ENCODE data around the gene CYP46A1. TPM values are rescaled to one million over a fixed set of nuclear protein-coding genes. Genes with fewer than 3 reads are reported as not detected.

Gene CYP46A1
- total and polyA plus RNA-seq, 2 donors (not counting 1 experiment from before 2014, with no cell fraction given) = 0.11 to 0.33 TPM

DNA sequence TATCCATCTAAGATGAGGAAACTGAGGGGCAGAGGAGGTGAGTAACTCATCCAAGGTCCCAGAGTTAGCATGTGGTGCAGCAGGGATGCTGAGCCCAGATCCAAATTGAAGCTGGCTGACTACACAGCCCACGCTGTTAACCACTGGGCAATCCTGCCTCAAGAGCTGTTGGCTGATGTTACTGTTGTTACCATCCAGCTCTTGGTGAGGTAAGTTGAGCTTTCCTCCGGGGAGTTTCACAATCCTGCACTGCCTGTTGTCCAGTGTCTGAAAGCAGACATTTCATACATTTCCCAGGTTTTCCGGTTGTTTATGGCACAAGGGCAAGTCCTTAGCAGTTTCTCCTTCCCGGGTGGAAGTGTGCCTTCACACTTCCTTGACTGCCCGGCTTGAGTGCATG lies 14.5 kb downstream of the CYP46A1 start:
- H3K4me2 ChIP-seq (ENCODE audit: extremely low read depth, insufficient read depth, low read length) = no peak overlapping the region
- no peaks in the 10 kb centered on the region for H4K20me1 ChIP-seq (ENCODE audit: control insufficient read depth, extremely low read depth, insufficient read depth, low read length)
- H3K4me1 ChIP-seq (ENCODE audit: control insufficient read depth, extremely low read depth, insufficient read depth, low read length) = no peaks in the 10 kb centered on the region
- DNase-seq (ENCODE audit: low read depth in 2 of 2) = no peak
- H3K27me3 ChIP-seq (ENCODE audit: control insufficient read depth, insufficient read depth, low read length) = peaks cover 13% of the 10 kb centered on the region
- no peak overlapping the region for H3K9ac ChIP-seq (ENCODE audit: insufficient read depth, low read length)
- no peaks in the 10 kb centered on the region for H3K79me2 ChIP-seq (ENCODE audit: control insufficient read depth, insufficient read depth, low read length)
- no peaks in the 10 kb centered on the region for H3K9me3 ChIP-seq (ENCODE audit: control insufficient read depth, insufficient read depth, low read depth, low read length)
- no peak overlapping the region for H3K27ac ChIP-seq (ENCODE audit: insufficient read depth, low read length)
- H3K36me3 ChIP-seq (ENCODE audit: control insufficient read depth, insufficient read depth, low read length) = no peaks in the 10 kb centered on the region
- TF ChIP-seq EZH2 (IDR thresholded peaks at IDR 0.05; ENCODE audit: low read length, missing control alignments) = no peak
- TF ChIP-seq, protein P1, sequence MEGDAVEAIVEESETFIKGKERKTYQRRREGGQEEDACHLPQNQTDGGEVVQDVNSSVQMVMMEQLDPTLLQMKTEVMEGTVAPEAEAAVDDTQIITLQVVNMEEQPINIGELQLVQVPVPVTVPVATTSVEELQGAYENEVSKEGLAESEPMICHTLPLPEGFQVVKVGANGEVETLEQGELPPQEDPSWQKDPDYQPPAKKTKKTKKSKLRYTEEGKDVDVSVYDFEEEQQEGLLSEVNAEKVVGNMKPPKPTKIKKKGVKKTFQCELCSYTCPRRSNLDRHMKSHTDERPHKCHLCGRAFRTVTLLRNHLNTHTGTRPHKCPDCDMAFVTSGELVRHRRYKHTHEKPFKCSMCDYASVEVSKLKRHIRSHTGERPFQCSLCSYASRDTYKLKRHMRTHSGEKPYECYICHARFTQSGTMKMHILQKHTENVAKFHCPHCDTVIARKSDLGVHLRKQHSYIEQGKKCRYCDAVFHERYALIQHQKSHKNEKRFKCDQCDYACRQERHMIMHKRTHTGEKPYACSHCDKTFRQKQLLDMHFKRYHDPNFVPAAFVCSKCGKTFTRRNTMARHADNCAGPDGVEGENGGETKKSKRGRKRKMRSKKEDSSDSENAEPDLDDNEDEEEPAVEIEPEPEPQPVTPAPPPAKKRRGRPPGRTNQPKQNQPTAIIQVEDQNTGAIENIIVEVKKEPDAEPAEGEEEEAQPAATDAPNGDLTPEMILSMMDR (conservative IDR thresholded peaks at IDR 0.05 in 1 of 2, IDR thresholded peaks at IDR 0.05 in 1 of 2; ENCODE audit: low read depth in 1 of 2, low read length in 2 of 2) = no peak
- no peak overlapping the region for H3K4me3 ChIP-seq (replicated peaks in 1 of 4; ENCODE audit: control extremely low read depth in 1 of 4, insufficient read depth in 1 of 4, low read depth in 3 of 4, low read length in 4 of 4)
- H2AFZ ChIP-seq (ENCODE audit: low read length) = no peak overlapping the region

- H3K27me3 ChIP-seq (ENCODE audit: control insufficient read depth, insufficient read depth, low read length) = peaks cover 13% of the 10 kb centered on the region
- no peak overlapping the region for H2AFZ ChIP-seq (ENCODE audit: low read length)
- no peaks in the 10 kb centered on the region for H3K36me3 ChIP-seq (ENCODE audit: control insufficient read depth, insufficient read depth, low read length)
- H3K4me3 ChIP-seq (replicated peaks in 1 of 4; ENCODE audit: control extremely low read depth in 1 of 4, insufficient read depth in 1 of 4, low read depth in 3 of 4, low read length in 4 of 4) = no peak overlapping the region
- H3K9me3 ChIP-seq (ENCODE audit: control insufficient read depth, insufficient read depth, low read depth, low read length) = no peaks in the 10 kb centered on the region
- no peaks in the 10 kb centered on the region for H3K79me2 ChIP-seq (ENCODE audit: control insufficient read depth, insufficient read depth, low read length)
- no peak for TF ChIP-seq EZH2 (IDR thresholded peaks at IDR 0.05; ENCODE audit: low read length, missing control alignments)
- TF ChIP-seq, protein P1 (conservative IDR thresholded peaks at IDR 0.05 in 1 of 2, IDR thresholded peaks at IDR 0.05 in 1 of 2; ENCODE audit: low read depth in 1 of 2, low read length in 2 of 2) = no peak
- no peak for DNase-seq (ENCODE audit: low read depth in 2 of 2)
- no peaks in the 10 kb centered on the region for H3K4me1 ChIP-seq (ENCODE audit: control insufficient read depth, extremely low read depth, insufficient read depth, low read length)
- no peak overlapping the region for H3K27ac ChIP-seq (ENCODE audit: insufficient read depth, low read length)
- H4K20me1 ChIP-seq (ENCODE audit: control insufficient read depth, extremely low read depth, insufficient read depth, low read length) = no peaks in the 10 kb centered on the region
- no peak overlapping the region for H3K9ac ChIP-seq (ENCODE audit: insufficient read depth, low read length)
- H3K4me2 ChIP-seq (ENCODE audit: extremely low read depth, insufficient read depth, low read length) = no peak overlapping the region
Observed at GRCh38 chr14:99699085-99699760, 15.1 kb downstream of the CYP46A1 start.

DNA sequence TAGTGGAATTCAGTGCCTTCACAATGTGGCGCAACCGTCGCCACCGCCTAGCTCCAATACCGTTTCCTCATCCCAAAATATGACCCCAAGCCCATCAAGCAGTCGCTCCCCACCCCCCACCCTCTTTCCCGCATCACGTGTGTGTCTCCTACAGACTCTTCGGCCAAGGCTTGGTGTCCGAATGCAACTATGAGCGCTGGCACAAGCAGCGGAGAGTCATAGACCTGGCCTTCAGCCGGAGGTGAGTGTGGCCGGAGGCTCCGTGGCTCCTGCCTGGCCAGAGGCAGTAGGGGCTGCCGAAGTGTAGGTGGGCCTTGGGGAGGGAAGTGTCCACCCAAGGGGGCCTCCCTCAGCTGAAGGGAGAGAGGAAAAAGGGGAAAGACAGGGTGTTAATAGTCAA lies 15.8 kb downstream of the CYP46A1 start:
- no peak overlapping the region for H3K4me2 ChIP-seq (ENCODE audit: extremely low read depth, insufficient read depth, low read length)
- no peak overlapping the region for H2AFZ ChIP-seq (ENCODE audit: low read length)
- H4K20me1 ChIP-seq (ENCODE audit: control insufficient read depth, extremely low read depth, insufficient read depth, low read length) = no peaks in the 10 kb centered on the region
- TF ChIP-seq, protein P1 (conservative IDR thresholded peaks at IDR 0.05 in 1 of 2, IDR thresholded peaks at IDR 0.05 in 1 of 2; ENCODE audit: low read depth in 1 of 2, low read length in 2 of 2) = no peak
- no peak for TF ChIP-seq EZH2 (IDR thresholded peaks at IDR 0.05; ENCODE audit: low read length, missing control alignments)
- DNase-seq (ENCODE audit: low read depth in 2 of 2) = no peak
- H3K36me3 ChIP-seq (ENCODE audit: control insufficient read depth, insufficient read depth, low read length) = no peaks in the 10 kb centered on the region
- H3K4me3 ChIP-seq (replicated peaks in 1 of 4; ENCODE audit: control extremely low read depth in 1 of 4, insufficient read depth in 1 of 4, low read depth in 3 of 4, low read length in 4 of 4) = no peak overlapping the region
- no peaks in the 10 kb centered on the region for H3K4me1 ChIP-seq (ENCODE audit: control insufficient read depth, extremely low read depth, insufficient read depth, low read length)
- no peak overlapping the region for H3K27ac ChIP-seq (ENCODE audit: insufficient read depth, low read length)
- H3K9ac ChIP-seq (ENCODE audit: insufficient read depth, low read length) = no peak overlapping the region
- H3K9me3 ChIP-seq (ENCODE audit: control insufficient read depth, insufficient read depth, low read depth, low read length) = no peaks in the 10 kb centered on the region
- H3K27me3 ChIP-seq (ENCODE audit: control insufficient read depth, insufficient read depth, low read length) = peaks cover 13% of the 10 kb centered on the region
- H3K79me2 ChIP-seq (ENCODE audit: control insufficient read depth, insufficient read depth, low read length) = no peaks in the 10 kb centered on the region
